CD4-positive, alpha-beta T cell (primary cell): ENCODE data around the gene HPS1. TPM values are rescaled to one million over a fixed set of nuclear protein-coding genes. Genes with fewer than 3 reads are reported as not detected.

Experiments
- ATAC-seq: fragments of 200-7000 bp; cut with Tn5 transposase; one replicate; pipeline ENCODE4 v1.10.0; 2022; ENCODE audit warnings: mild to moderate bottlenecking; ENCODE audit not compliant: poor library complexity
- CTCF ChIA-PET: fragments of 350-600 bp; sonication (Branson Sonifier 250); formaldehyde crosslinking; loops from one replicate; lab custom pipeline; 2021; ENCODE audit warnings: antibody characterized with exemption, inconsistent platforms; lab: Charles Lee
- POLR2A ChIA-PET: fragments of 350-600 bp; sonication (Branson Sonifier 250); formaldehyde crosslinking; loops from one replicate; lab custom pipeline; 2021; ENCODE audit warnings: antibody characterized with exemption, inconsistent platforms; lab: Charles Lee
- DNase-seq, 14 experiments: peaks; one replicate each; pipeline ENCODE4 v3.0.0-alpha.2; 2013 to 2020; ENCODE audit warnings: mixed read lengths in 2 of 14
- H3K27ac ChIP-seq, 2 donors: one replicate each; pipeline versions ENCODE4 v1.5.1 to v1.7.0; 2013; ENCODE audit warnings: low read length in 2 of 2, low read depth in 1 of 2, mild to moderate bottlenecking in 1 of 2
- H3K27me3 ChIP-seq, 2 experiments: 1 replicate in 1 of 2; 2 replicates in 1 of 2; pipeline versions ENCODE4 v1.6.1 to v1.7.0; 2013; ENCODE audit warnings: low read length in 2 of 2, control low read depth in 1 of 2, mild to moderate bottlenecking in 1 of 2, moderate library complexity in 1 of 2; ENCODE audit not compliant: insufficient read depth in 2 of 2, control insufficient read depth in 1 of 2
- H3K36me3 ChIP-seq: one replicate; pipeline ENCODE4 v1.6.1; 2013; ENCODE audit warnings: low read length, control low read depth; ENCODE audit not compliant: insufficient read depth
- H3K4me1 ChIP-seq: one replicate; pipeline ENCODE4 v1.6.1; 2013; ENCODE audit warnings: low read length, control low read depth; ENCODE audit not compliant: insufficient read depth
- H3K4me3 ChIP-seq: one replicate; pipeline ENCODE4 v1.5.1; 2013; ENCODE audit warnings: mild to moderate bottlenecking, low read length, moderate library complexity
- H3K9me3 ChIP-seq, 2 experiments: 1 replicate in 1 of 2; 2 replicates in 1 of 2; pipeline versions ENCODE4 v1.6.1 to v1.7.0; 2013; ENCODE audit warnings: low read length in 2 of 2, mild to moderate bottlenecking in 2 of 2, control low read depth in 1 of 2, moderate library complexity in 1 of 2; ENCODE audit not compliant: control insufficient read depth in 1 of 2, insufficient read depth in 1 of 2
- H3K27ac Mint-ChIP-seq: one replicate; pipeline ENCODE4 v1.8.0; 2020; ENCODE audit warnings: mixed read lengths
- H3K27me3 Mint-ChIP-seq: one replicate; pipeline ENCODE4 v1.8.0; 2021; ENCODE audit warnings: mixed read lengths
- H3K36me3 Mint-ChIP-seq: one replicate; pipeline ENCODE4 v1.8.0; 2021; ENCODE audit warnings: low read depth, mixed read lengths
- H3K4me1 Mint-ChIP-seq: one replicate; pipeline ENCODE4 v1.8.0; 2021; ENCODE audit warnings: low read depth, mixed read lengths
- H3K4me3 Mint-ChIP-seq: one replicate; pipeline ENCODE4 v1.8.0; 2020; ENCODE audit warnings: mild to moderate bottlenecking, mixed read lengths
- H3K9me3 Mint-ChIP-seq: one replicate; pipeline ENCODE4 v1.8.0; 2020; ENCODE audit warnings: mixed read lengths
- intact Hi-C, 2 experiments: fragments of 100-400 bp; cut with DNase I in 1 of 2; cut with micrococcal nuclease in 1 of 2; formaldehyde crosslinking; loops; one replicate each; pipeline versions ENCODE4 v1.15.1 to v1.9.0; 2023 to 2025; cut with DNase I, micrococcal nuclease
- total RNA-seq, 174 experiments: library from RNA in 2 of 174; stranded (reverse) in 2 of 174; gene quantifications; one replicate each; pipeline ENCODE4 v1.2.3 and lab custom pipeline; 2021 to 2026
- TF ChIP-seq, protein P1 (sequence below): fragments of 200-600 bp; IDR thresholded peaks from one replicate; pipeline ENCODE4 v1.8.0; 2022; ENCODE audit warnings: antibody characterized with exemption, mild to moderate bottlenecking

The HPS1 gene
- total RNA-seq, 2 experiments from 2014 or later, result 49.8 to 50.5 TPM

DNA sequence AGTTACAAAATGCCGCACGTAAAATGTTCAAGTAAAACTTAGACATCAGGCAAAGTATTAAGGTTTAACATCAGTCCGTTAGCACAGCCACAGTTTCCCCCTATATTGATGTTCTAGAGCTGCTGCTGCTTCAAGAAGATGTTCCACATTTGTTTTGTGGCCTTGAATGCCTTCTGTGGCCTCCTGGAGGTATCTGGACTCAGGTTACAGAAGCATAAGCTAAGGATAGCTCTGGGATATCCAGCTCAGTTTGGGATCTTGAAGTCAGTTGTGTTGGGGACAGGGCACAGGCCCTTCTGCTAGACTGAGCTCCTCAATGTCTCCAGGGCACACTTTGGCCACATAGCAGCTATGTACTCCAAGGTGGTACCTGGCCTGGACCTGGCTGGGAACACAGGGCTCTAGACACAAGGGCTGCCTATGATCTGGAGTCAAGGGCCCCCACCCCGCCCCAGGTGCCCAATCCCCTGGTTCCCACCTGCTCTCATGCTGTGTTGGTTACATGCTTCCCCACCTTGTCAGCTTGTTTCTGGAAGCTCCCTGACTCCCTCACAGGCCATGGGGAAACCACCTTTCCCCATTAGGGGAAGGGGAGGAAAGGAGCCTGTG, 36.5 kb downstream of the HPS1 start:
- Mint-ChIP-seq H3K27ac (no peak overlapping the region), H3K36me3 (peaks cover 7% of the 10 kb centered on the region), H3K4me3 (no peak overlapping the region), H3K4me1 (peaks cover 24% of the 10 kb centered on the region), H3K9me3 (no peaks in the 10 kb centered on the region), H3K27me3 (no peaks in the 10 kb centered on the region)
- ChIA-PET POLR2A (no interaction called here), CTCF (no interaction called here)
- H3K36me3 ChIP-seq, result no peaks in the 10 kb centered on the region
- DNase-seq (no peak), ATAC-seq (no peak)
- no peaks in the 10 kb centered on the region for H3K9me3 ChIP-seq
- H3K4me1 ChIP-seq, result peaks cover 13% of the 10 kb centered on the region
- TF ChIP-seq, protein P1, sequence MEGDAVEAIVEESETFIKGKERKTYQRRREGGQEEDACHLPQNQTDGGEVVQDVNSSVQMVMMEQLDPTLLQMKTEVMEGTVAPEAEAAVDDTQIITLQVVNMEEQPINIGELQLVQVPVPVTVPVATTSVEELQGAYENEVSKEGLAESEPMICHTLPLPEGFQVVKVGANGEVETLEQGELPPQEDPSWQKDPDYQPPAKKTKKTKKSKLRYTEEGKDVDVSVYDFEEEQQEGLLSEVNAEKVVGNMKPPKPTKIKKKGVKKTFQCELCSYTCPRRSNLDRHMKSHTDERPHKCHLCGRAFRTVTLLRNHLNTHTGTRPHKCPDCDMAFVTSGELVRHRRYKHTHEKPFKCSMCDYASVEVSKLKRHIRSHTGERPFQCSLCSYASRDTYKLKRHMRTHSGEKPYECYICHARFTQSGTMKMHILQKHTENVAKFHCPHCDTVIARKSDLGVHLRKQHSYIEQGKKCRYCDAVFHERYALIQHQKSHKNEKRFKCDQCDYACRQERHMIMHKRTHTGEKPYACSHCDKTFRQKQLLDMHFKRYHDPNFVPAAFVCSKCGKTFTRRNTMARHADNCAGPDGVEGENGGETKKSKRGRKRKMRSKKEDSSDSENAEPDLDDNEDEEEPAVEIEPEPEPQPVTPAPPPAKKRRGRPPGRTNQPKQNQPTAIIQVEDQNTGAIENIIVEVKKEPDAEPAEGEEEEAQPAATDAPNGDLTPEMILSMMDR, result no peak
- no peak overlapping the region for H3K4me3 ChIP-seq
- H3K27ac ChIP-seq, result no peak overlapping the region
- intact Hi-C loops, result no loop called here
- no peaks in the 10 kb centered on the region for H3K27me3 ChIP-seq

DNA sequence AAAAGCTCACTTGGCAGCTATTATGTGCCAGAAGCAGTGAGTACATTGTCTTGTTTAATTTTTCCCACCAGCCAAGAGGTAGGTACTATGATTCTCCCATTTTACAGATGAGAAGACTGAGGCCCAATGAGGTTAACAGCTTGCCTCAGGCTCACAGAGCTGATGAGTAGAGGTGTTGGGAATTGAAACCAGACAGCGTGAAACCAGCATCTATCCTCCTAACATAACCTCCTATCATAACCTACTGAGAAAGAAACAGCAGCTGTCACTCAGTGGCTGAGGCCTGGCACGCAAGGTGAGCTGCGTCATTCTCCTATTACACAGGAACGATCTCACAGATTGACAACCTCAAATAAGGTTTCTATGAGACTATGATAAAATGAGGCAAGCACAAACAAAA, 37.9 kb downstream of the HPS1 start:
- Histone ChIP-seq H3K4me3 (no peak overlapping the region), H3K36me3 (no peaks in the 10 kb centered on the region), H3K4me1 (no peaks in the 10 kb centered on the region), H3K9me3 (no peaks in the 10 kb centered on the region), H3K27ac (no peak overlapping the region), H3K27me3 (no peaks in the 10 kb centered on the region)
- peaks cover 10% of the 10 kb centered on the region for H3K4me1 Mint-ChIP-seq
- no peaks in the 10 kb centered on the region for H3K27me3 Mint-ChIP-seq
- POLR2A ChIA-PET, result no interaction called here
- CTCF ChIA-PET, result interaction anchor here (1.2 kb wide), 1 partner anchor 17 kb away, joined by 3 read pairs; no protein-coding TSS in a partner anchor
- intact Hi-C loops, result no loop called here
- peaks cover 4% of the 10 kb centered on the region for H3K36me3 Mint-ChIP-seq
- TF ChIP-seq, protein P1, result no peak
- no peaks in the 10 kb centered on the region for H3K9me3 Mint-ChIP-seq
- no peak overlapping the region for H3K4me3 Mint-ChIP-seq
- no peak overlapping the region for H3K27ac Mint-ChIP-seq
- peak in 1 of 14 experiments; percentile 9 for DNase-seq
- no peak for ATAC-seq

DNA sequence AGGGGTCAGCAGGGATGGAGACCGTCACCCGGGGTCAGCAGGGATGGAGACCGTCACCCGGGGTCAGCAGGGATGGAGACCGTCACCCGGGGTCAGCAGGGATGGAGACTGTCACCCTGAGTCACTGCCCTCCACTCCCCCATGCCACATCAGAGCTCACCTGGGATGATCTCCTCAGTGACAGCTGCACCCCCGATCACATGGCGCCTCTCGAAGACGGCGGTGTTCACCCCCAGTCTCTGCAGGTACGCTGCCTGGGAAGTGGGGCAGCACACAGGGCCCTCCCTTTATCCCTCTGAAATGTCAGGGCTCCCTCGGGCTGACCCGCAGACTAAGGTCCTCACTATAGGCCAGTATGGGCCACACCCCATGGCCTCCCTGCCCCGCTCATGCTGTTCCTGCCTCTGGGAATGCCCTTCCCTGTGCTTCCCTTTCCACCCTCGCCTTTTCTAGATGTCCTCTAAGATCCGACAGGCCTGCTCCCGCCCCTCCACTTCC, 38.9 kb downstream of the HPS1 start:
- DNase-seq (no peak), ATAC-seq (no peak)
- Mint-ChIP-seq H3K9me3 (no peaks in the 10 kb centered on the region), H3K27ac (no peak overlapping the region), H3K27me3 (no peaks in the 10 kb centered on the region), H3K4me1 (peaks cover 4% of the 10 kb centered on the region), H3K4me3 (no peak overlapping the region), H3K36me3 (peaks cover 14% of the 10 kb centered on the region)
- Histone ChIP-seq H3K9me3 (peaks cover 0 to 3% of the 10 kb centered on the region in 2 experiments), H3K4me3 (no peak overlapping the region), H3K4me1 (no peaks in the 10 kb centered on the region), H3K27ac (no peak overlapping the region), H3K27me3 (no peaks in the 10 kb centered on the region), H3K36me3 (no peaks in the 10 kb centered on the region)
- intact Hi-C loops, result no loop called here
- CTCF ChIA-PET, result no interaction called here
- TF ChIP-seq, protein P1, result no peak
- POLR2A ChIA-PET, result no interaction called here
